H1 (cell line): ENCODE measurements around the gene RAB7B.

Source experiments
- BRCA1 ChIP-seq: IDR thresholded peaks from 2 replicates; pipeline ENCODE4 v1.6.1; 2012; ENCODE audit warnings: low read depth, low read length, improper control_type of control experiment
- CTCF ChIP-seq, 3 experiments: IDR thresholded peaks; 1 replicate in 2 of 3; 2 replicates in 1 of 3; pipeline versions ENCODE4 v1.5.1 to v1.6.1; 2011; ENCODE audit warnings: low read length in 3 of 3, mild to moderate bottlenecking in 3 of 3, inconsistent platforms in 2 of 3, low read depth in 1 of 3, moderate library complexity in 1 of 3; ENCODE audit not compliant: insufficient read depth in 1 of 3; ENCODE audit errors: control extremely low read depth in 1 of 3
- EP300 ChIP-seq, 2 experiments: IDR thresholded peaks; 1 replicate in 1 of 2; 2 replicates in 1 of 2; pipeline ENCODE4 v1.6.1; 2011 to 2012; ENCODE audit warnings: low read depth in 2 of 2, low read length in 2 of 2, mild to moderate bottlenecking in 2 of 2, borderline replicate concordance in 1 of 2, inconsistent platforms in 1 of 2, moderate library complexity in 1 of 2
- GABPA ChIP-seq: IDR thresholded peaks from 2 replicates; pipeline ENCODE4 v1.6.1; 2011; ENCODE audit warnings: mild to moderate bottlenecking, low read length, moderate library complexity, borderline replicate concordance; ENCODE audit not compliant: insufficient read depth
- GTF2F1 ChIP-seq: IDR thresholded peaks from 2 replicates; pipeline ENCODE4 v1.6.1; 2012; ENCODE audit warnings: low read depth, low read length, improper control_type of control experiment, borderline replicate concordance
- POLR2AphosphoS5 ChIP-seq: IDR thresholded peaks from 2 replicates; pipeline ENCODE4 v1.6.1; 2011; ENCODE audit warnings: low read depth, low read length
- SP2 ChIP-seq: IDR thresholded peaks from 2 replicates; pipeline ENCODE4 v1.6.1; 2012; ENCODE audit warnings: mild to moderate bottlenecking, low read length, inconsistent platforms
- SRF ChIP-seq: IDR thresholded peaks from 2 replicates; pipeline ENCODE4 v1.6.1; 2011; ENCODE audit warnings: mild to moderate bottlenecking, low read depth, low read length, moderate library complexity
- USF2 ChIP-seq: IDR thresholded peaks from 2 replicates; pipeline ENCODE4 v1.6.1; 2011; ENCODE audit warnings: low read length, improper control_type of control experiment

- no peak for TF ChIP-seq CTCF (IDR thresholded peaks at IDR 0.05; ENCODE audit: control extremely low read depth in 1 of 3, insufficient read depth in 1 of 3, low read depth in 1 of 3, low read length in 3 of 3)
- TF ChIP-seq POLR2AphosphoS5: no peak
- TF ChIP-seq SP2: no peak
- no peak for TF ChIP-seq GABPA
- TF ChIP-seq EP300 (IDR thresholded peaks at IDR 0.05; ENCODE audit: borderline replicate concordance in 1 of 2, low read depth in 2 of 2, low read length in 2 of 2): no peak
- TF ChIP-seq BRCA1: no peak
- TF ChIP-seq SRF: no peak
- no peak for TF ChIP-seq USF2
- no peak for TF ChIP-seq GTF2F1
These were observed 64.5 kb downstream of the RAB7B start for GRCh38 chr1:205938682-205939081.
